Neural cell (in vitro differentiated cells): ENCODE data around the gene KPRP. TPM values are rescaled to one million over a fixed set of nuclear protein-coding genes. Genes with fewer than 3 reads are reported as not detected.

Experiments
- H2AFZ ChIP-seq: fragments of 200-600, 300-800 bp; sonication (generic), shearing (Covaris generic); 2 replicates; pipeline ENCODE4 v1.6.0; 2014; ENCODE audit warnings: low read depth, mild to moderate bottlenecking, antibody characterized with exemption, low read length, moderate library complexity
- H3F3A ChIP-seq: fragments of 200-600 bp; shearing (Covaris generic); 2 replicates; pipeline ENCODE4 v1.6.1; 2016; ENCODE audit warnings: mild to moderate bottlenecking, moderate library complexity, mixed read lengths, antibody characterized with exemption, low read length; ENCODE audit not compliant: insufficient read depth, poor library complexity, severe bottlenecking
- H3K27ac ChIP-seq: fragments of 200-600, 300-800 bp; sonication (generic), shearing (Covaris generic); 2 replicates; pipeline ENCODE4 v1.5.1; 2014; ENCODE audit warnings: mild to moderate bottlenecking, low read length, moderate library complexity
- H3K27me3 ChIP-seq: fragments of 300-800, 200-600 bp; sonication (generic), shearing (Covaris generic); 2 replicates; pipeline ENCODE4 v1.6.0; 2014; ENCODE audit warnings: mild to moderate bottlenecking, low read depth, low read length, moderate library complexity; ENCODE audit not compliant: insufficient read depth
- H3K36me3 ChIP-seq: fragments of 300-800, 200-600 bp; sonication (generic), shearing (Covaris generic); 2 replicates; pipeline ENCODE4 v1.5.1; 2014; ENCODE audit warnings: mild to moderate bottlenecking, antibody characterized with exemption, low read length, moderate library complexity; ENCODE audit not compliant: insufficient read depth
- H3K4me2 ChIP-seq: fragments of 300-800, 200-600 bp; sonication (generic), shearing (Covaris generic); 2 replicates; pipeline ENCODE4 v1.6.0; 2014; ENCODE audit warnings: mild to moderate bottlenecking, low read length
- H3K4me3 ChIP-seq: fragments of 300-800, 200-600 bp; sonication (generic), shearing (Covaris generic); 2 replicates; pipeline ENCODE4 v1.5.1; 2014; ENCODE audit warnings: mild to moderate bottlenecking, low read length, moderate library complexity
- H3K79me2 ChIP-seq: fragments of 200-600 bp; shearing (Covaris generic); replicated peaks from 2 replicates; pipeline ENCODE4 v1.6.0; 2014; ENCODE audit warnings: mild to moderate bottlenecking, low read length, moderate library complexity; ENCODE audit not compliant: insufficient read depth
- H3K9ac ChIP-seq: fragments of 300-800, 200-600 bp; sonication (generic), shearing (Covaris generic); 2 replicates; pipeline ENCODE4 v1.6.1; 2016; ENCODE audit warnings: mild to moderate bottlenecking, low read length, mixed read lengths
- H3K9me2 ChIP-seq: fragments of 200-600 bp; shearing (Covaris generic); 2 replicates; pipeline ENCODE4 v1.6.1; 2016; ENCODE audit warnings: mild to moderate bottlenecking, low read length, mixed read lengths; ENCODE audit not compliant: insufficient read depth
- H3K9me3 ChIP-seq: fragments of 200-600, 300-800 bp; sonication (generic), shearing (Covaris generic); 2 replicates; pipeline ENCODE4 v1.6.1; 2016; ENCODE audit warnings: mild to moderate bottlenecking, mixed run types, low read length, moderate library complexity, mixed read lengths
- H4K20me1 ChIP-seq: fragments of 200-600 bp; shearing (Covaris generic); 2 replicates; pipeline ENCODE4 v1.6.1; 2016; ENCODE audit warnings: mild to moderate bottlenecking, mixed run types; ENCODE audit not compliant: insufficient read depth
- CTCF ChIP-seq: fragments of 450-650 bp; IDR thresholded peaks from 2 replicates; pipeline ENCODE4 v1.5.1; 2014; ENCODE audit warnings: antibody characterized with exemption, mild to moderate bottlenecking, moderate library complexity; ENCODE audit not compliant: poor library complexity, severe bottlenecking
- EP300 ChIP-seq: fragments of 450-650 bp; conservative IDR thresholded peaks from 2 replicates; pipeline ENCODE4 v1.6.1; 2014; ENCODE audit warnings: antibody characterized with exemption, mild to moderate bottlenecking, moderate library complexity; ENCODE audit not compliant: poor library complexity, severe bottlenecking
- EZH2 ChIP-seq: fragments of 200-600, 300-800 bp; shearing (Covaris generic), sonication (generic); IDR thresholded peaks from 2 replicates; pipeline ENCODE4 v1.6.1; 2014; ENCODE audit warnings: antibody characterized with exemption, low read length, borderline replicate concordance, mild to moderate bottlenecking; ENCODE audit not compliant: insufficient read depth, poor library complexity, severe bottlenecking
- MXI1 ChIP-seq: fragments of 450-650 bp; conservative IDR thresholded peaks from 2 replicates; pipeline ENCODE4 v1.6.1; 2014; ENCODE audit warnings: antibody characterized with exemption, mild to moderate bottlenecking; ENCODE audit not compliant: poor library complexity, severe bottlenecking
- POLR2AphosphoS5 ChIP-seq: IDR thresholded peaks from 2 replicates; pipeline ENCODE4 v1.6.1; 2012
- RAD21 ChIP-seq: fragments of 450-650 bp; conservative IDR thresholded peaks from 2 replicates; pipeline ENCODE4 v1.6.1; 2014; ENCODE audit warnings: antibody characterized with exemption, mild to moderate bottlenecking, moderate library complexity
- REST ChIP-seq: IDR thresholded peaks from 2 replicates; pipeline ENCODE4 v1.6.1; 2012; ENCODE audit warnings: borderline replicate concordance
- SMC3 ChIP-seq: fragments of 450-650 bp; conservative IDR thresholded peaks from 2 replicates; pipeline ENCODE4 v1.6.1; 2014; ENCODE audit warnings: antibody characterized with exemption, mild to moderate bottlenecking, moderate library complexity; ENCODE audit not compliant: poor library complexity
- TAF1 ChIP-seq: IDR thresholded peaks from 2 replicates; pipeline ENCODE4 v1.6.1; 2012; ENCODE audit warnings: low read depth
- polyA plus RNA-seq: library from polyadenylated mRNA; depleted of rRNA; stranded (reverse); fragments of >200 nt; gene quantifications from 2 replicates; pipeline ENCODE4 v1.2.3, GENCODE V29; 2014

The KPRP gene
- polyA plus RNA-seq, 1 donor from 2014 or later: not detected

GRCh38 chr1:152752225-152752624 lies 5.6 kb upstream of the KPRP start:
- Histone ChIP-seq H2AFZ (no peak overlapping the region), H3K27me3 (no peaks in the 10 kb centered on the region), H3K4me2 (no peak overlapping the region)

GRCh38 chr1:152753586-152753985 lies 4.2 kb upstream of the KPRP start:
- Histone ChIP-seq H3K9me3 (peaks cover 3% of the 10 kb centered on the region), H3K79me2 (no peaks in the 10 kb centered on the region), H3K36me3 (no peaks in the 10 kb centered on the region), H4K20me1 (no peaks in the 10 kb centered on the region), H3K9me2 (no peaks in the 10 kb centered on the region), H3K4me2 (no peak overlapping the region), H3K27me3 (no peaks in the 10 kb centered on the region), H3K27ac (no peak overlapping the region), H3F3A (no peaks in the 10 kb centered on the region), H3K9ac (no peak overlapping the region), H2AFZ (no peak overlapping the region), H3K4me3 (no peak overlapping the region)
- TF ChIP-seq CTCF: no peak
- no peak for TF ChIP-seq SMC3
- TF ChIP-seq EP300: no peak
- no peak for TF ChIP-seq REST
- no peak for TF ChIP-seq RAD21
- TF ChIP-seq TAF1: no peak

More at GRCh38 chr1:152752225-152752624, 5.6 kb upstream of the KPRP start:
- peaks cover 3% of the 10 kb centered on the region for H3K9me3 ChIP-seq
- H3F3A ChIP-seq: no peaks in the 10 kb centered on the region
- H3K27ac ChIP-seq: no peak overlapping the region
- H3K4me3 ChIP-seq: no peak overlapping the region
- no peaks in the 10 kb centered on the region for H4K20me1 ChIP-seq
- TF ChIP-seq MXI1: no peak
- no peak for TF ChIP-seq REST
- TF ChIP-seq POLR2AphosphoS5: no peak
- TF ChIP-seq CTCF: no peak
- TF ChIP-seq SMC3: no peak
- no peak for TF ChIP-seq TAF1
- no peak for TF ChIP-seq RAD21
- TF ChIP-seq EP300: no peak
- no peak for TF ChIP-seq EZH2
- no peak overlapping the region for H3K9ac ChIP-seq
- H3K9me2 ChIP-seq: no peaks in the 10 kb centered on the region
- no peaks in the 10 kb centered on the region for H3K36me3 ChIP-seq
- H3K79me2 ChIP-seq: no peaks in the 10 kb centered on the region
